Panc1 (cell line): ENCODE results near the gene GIN1. TPM values are rescaled to one million over a fixed set of nuclear protein-coding genes. Genes with fewer than 3 reads are reported as not detected.

Experiments used
- ATAC-seq: fragments of 200-7000 bp; cut with Tn5 transposase; 2 replicates; pipeline ENCODE4 v1.9.1; 2020; ENCODE audit warnings: mild to moderate bottlenecking, moderate library complexity
- BruUV-seq: library from RNA; stranded (reverse); fragments of 400-500 nt; replicated peaks from 2 replicates; lab custom pipeline; 2021; lab: Mats Ljungman, UMichigan
- CTCF ChIA-PET: fragments of 300-600 bp; sonication (Branson Sonifier 250); formaldehyde crosslinking; loops from one replicate; lab custom pipeline; 2022; ENCODE audit warnings: antibody characterized with exemption; lab: Charles Lee
- POLR2A ChIA-PET: fragments of 300-600 bp; sonication (Branson Sonifier 250); formaldehyde crosslinking; loops from one replicate; lab custom pipeline; 2022; ENCODE audit warnings: antibody characterized with exemption; lab: Charles Lee
- DNase-seq: peaks from one replicate; pipeline ENCODE4 v3.0.0-alpha.2; 2010; ENCODE audit warnings: low read depth, low spot score
- H3K27ac ChIP-seq: 2 replicates; pipeline ENCODE4 v1.5.1; 2011; ENCODE audit warnings: mild to moderate bottlenecking, low read length, inconsistent platforms
- H3K27me3 ChIP-seq: fragments of 200-500 bp; sonication (Bioruptor generic); 2 replicates; pipeline ENCODE4 v1.6.0; 2014; ENCODE audit warnings: low read length, inconsistent platforms; ENCODE audit not compliant: control insufficient read depth, insufficient read depth
- H3K36me3 ChIP-seq: fragments of 200-500 bp; sonication (Bioruptor generic); 2 replicates; pipeline ENCODE4 v1.5.1; 2014; ENCODE audit warnings: inconsistent platforms, mild to moderate bottlenecking, low read length, moderate library complexity; ENCODE audit not compliant: control insufficient read depth, insufficient read depth
- H3K4me1 ChIP-seq: 2 replicates; pipeline ENCODE4 v1.5.1; 2011; ENCODE audit warnings: inconsistent platforms, mild to moderate bottlenecking, low read length, moderate library complexity; ENCODE audit not compliant: control insufficient read depth, insufficient read depth
- H3K4me3 ChIP-seq, 2 experiments: 2 replicates each; pipeline ENCODE4 v1.5.1; 2011 to 2012; ENCODE audit warnings: low read depth in 2 of 2, low read length in 2 of 2, mild to moderate bottlenecking in 2 of 2, inconsistent platforms in 1 of 2, moderate library complexity in 1 of 2
- H3K9me3 ChIP-seq: fragments of 200-500 bp; sonication (Bioruptor generic); 2 replicates; pipeline ENCODE4 v1.5.1; 2014; ENCODE audit warnings: low read depth, mild to moderate bottlenecking, inconsistent platforms, low read length, moderate library complexity; ENCODE audit not compliant: control insufficient read depth, insufficient read depth
- POLR2AphosphoS5 ChIP-seq: IDR thresholded peaks from 2 replicates; pipeline ENCODE4 v1.6.1; 2012; ENCODE audit warnings: mild to moderate bottlenecking, low read depth, low read length, moderate library complexity
- REST ChIP-seq, 2 experiments: IDR thresholded peaks; 2 replicates each; pipeline ENCODE4 v1.6.1; 2011 to 2012; ENCODE audit warnings: low read depth in 2 of 2, control low read depth in 1 of 2, low read length in 1 of 2, mild to moderate bottlenecking in 1 of 2, moderate library complexity in 1 of 2; ENCODE audit not compliant: insufficient read depth in 1 of 2
- SIN3A ChIP-seq: IDR thresholded peaks from 2 replicates; pipeline ENCODE4 v1.6.1; 2012; ENCODE audit warnings: low read depth, mild to moderate bottlenecking, low read length, moderate library complexity, borderline replicate concordance; ENCODE audit not compliant: insufficient read depth
- TCF7L2 ChIP-seq: IDR thresholded peaks from 2 replicates; pipeline ENCODE4 v1.6.1; 2011; ENCODE audit warnings: mild to moderate bottlenecking, low read depth, low read length, inconsistent platforms
- in situ Hi-C: cut with HindIII; loops from 2 replicates; pipeline ENCODE4 v1.10.0; 2016; ENCODE audit warnings: low sequenced_read_pairs, low pct_unique_long_range_greater_than_20kb
- intact Hi-C: fragments of 100-400 bp; cut with micrococcal nuclease; formaldehyde crosslinking; loops from one replicate; pipeline ENCODE4 v1.10.0; 2022; ENCODE audit not compliant: unreplicated experiment
- total RNA-seq: library from RNA; stranded (reverse); gene quantifications from one replicate; pipeline ENCODE4 v1.2.1, GENCODE V29; 2021; ENCODE audit not compliant: unreplicated experiment
- TF ChIP-seq, protein P1 (sequence below): fragments of 450-650 bp; IDR thresholded peaks from 2 replicates; pipeline ENCODE4 v1.5.1; 2017; ENCODE audit warnings: mild to moderate bottlenecking

Gene GIN1
- total RNA-seq, 1 experiment from 2014 or later: 4.5 TPM

GRCh38 chr5:103111468-103111867, 8.5 kb downstream of the GIN1 start:
- Histone ChIP-seq H3K36me3 (no peaks in the 10 kb centered on the region), H3K9me3 (no peaks in the 10 kb centered on the region), H3K4me1 (0 out of 2 replicates have a peak, but pooled peaks cover 3% of the 10 kb centered on the region), H3K27me3 (no peaks in the 10 kb centered on the region), H3K27ac (no peak overlapping the region), H3K4me3 (no peak overlapping the region)
- POLR2A ChIA-PET: no interaction called here
- no peak for TF ChIP-seq TCF7L2
- TF ChIP-seq SIN3A: no peak
- TF ChIP-seq REST (IDR thresholded peaks at IDR 0.05; ENCODE audit: insufficient read depth in 1 of 2, low read depth in 2 of 2, low read length in 1 of 2): no peak
- TF ChIP-seq, protein P1, sequence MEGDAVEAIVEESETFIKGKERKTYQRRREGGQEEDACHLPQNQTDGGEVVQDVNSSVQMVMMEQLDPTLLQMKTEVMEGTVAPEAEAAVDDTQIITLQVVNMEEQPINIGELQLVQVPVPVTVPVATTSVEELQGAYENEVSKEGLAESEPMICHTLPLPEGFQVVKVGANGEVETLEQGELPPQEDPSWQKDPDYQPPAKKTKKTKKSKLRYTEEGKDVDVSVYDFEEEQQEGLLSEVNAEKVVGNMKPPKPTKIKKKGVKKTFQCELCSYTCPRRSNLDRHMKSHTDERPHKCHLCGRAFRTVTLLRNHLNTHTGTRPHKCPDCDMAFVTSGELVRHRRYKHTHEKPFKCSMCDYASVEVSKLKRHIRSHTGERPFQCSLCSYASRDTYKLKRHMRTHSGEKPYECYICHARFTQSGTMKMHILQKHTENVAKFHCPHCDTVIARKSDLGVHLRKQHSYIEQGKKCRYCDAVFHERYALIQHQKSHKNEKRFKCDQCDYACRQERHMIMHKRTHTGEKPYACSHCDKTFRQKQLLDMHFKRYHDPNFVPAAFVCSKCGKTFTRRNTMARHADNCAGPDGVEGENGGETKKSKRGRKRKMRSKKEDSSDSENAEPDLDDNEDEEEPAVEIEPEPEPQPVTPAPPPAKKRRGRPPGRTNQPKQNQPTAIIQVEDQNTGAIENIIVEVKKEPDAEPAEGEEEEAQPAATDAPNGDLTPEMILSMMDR: no peak
- TF ChIP-seq POLR2AphosphoS5: no peak
- DNase-seq: no peak
- BruUV-seq: no TSS peak
- ATAC-seq: no peak
- in situ Hi-C loops: no loop called here
- CTCF ChIA-PET: no interaction called here
- intact Hi-C loops: no loop called here

- Histone ChIP-seq H3K27ac (no peak overlapping the region), H3K27me3 (no peaks in the 10 kb centered on the region), H3K4me1 (0 out of 2 replicates have a peak, but pooled peaks cover 3% of the 10 kb centered on the region), H3K36me3 (no peaks in the 10 kb centered on the region), H3K4me3 (no peak overlapping the region), H3K9me3 (no peaks in the 10 kb centered on the region)
- TF ChIP-seq SIN3A (no peak), POLR2AphosphoS5 (no peak), REST (IDR thresholded peaks at IDR 0.05; ENCODE audit: insufficient read depth in 1 of 2, low read depth in 2 of 2, low read length in 1 of 2) (no peak), TCF7L2 (no peak)
- TF ChIP-seq, protein P1: no peak
- in situ Hi-C loops: no loop called here
- ChIA-PET CTCF (no interaction called here), POLR2A (no interaction called here)
- BruUV-seq: no TSS peak
- intact Hi-C loops: no loop called here
- ATAC-seq (no peak), DNase-seq (no peak)
These were observed 9.5 kb downstream of the GIN1 start for GRCh38 chr5:103110403-103110802.
